Measurements from ENCODE around the gene SPART. TPM values are rescaled to one million over a fixed set of nuclear protein-coding genes. Genes with fewer than 3 reads are reported as not detected.

SPART gene
- polyA plus RNA-seq, 1 donor (not counting 4 experiments of a cell fraction or from before 2014, with no cell fraction given), result 35.5 TPM

- Histone ChIP-seq H3K4me1 (ENCODE audit: control insufficient read depth, extremely low read depth, insufficient read depth, low read length) (no peaks in the 10 kb centered on the region), H3K4me3 (ENCODE audit: control insufficient read depth in 2 of 3, extremely low read depth in 1 of 3, insufficient read depth in 2 of 3, low read depth in 1 of 3, low read length in 3 of 3) (no peak overlapping the region), H2AFZ (ENCODE audit: control insufficient read depth, low read length) (no peak overlapping the region), H3K79me2 (ENCODE audit: control insufficient read depth, insufficient read depth, low read length) (no peaks in the 10 kb centered on the region), H3K36me3 (ENCODE audit: control insufficient read depth in 2 of 2, extremely low read depth in 1 of 2, insufficient read depth in 2 of 2, low read length in 2 of 2) (peaks cover 3 to 6% of the 10 kb centered on the region in 2 experiments), H3K27ac (ENCODE audit: control insufficient read depth, insufficient read depth, low read length) (no peak overlapping the region), H4K20me1 (ENCODE audit: control insufficient read depth, extremely low read depth, insufficient read depth, low read length) (no peaks in the 10 kb centered on the region), H3K9me3 (ENCODE audit: control insufficient read depth, low read depth, low read length) (no peaks in the 10 kb centered on the region), H3K4me2 (ENCODE audit: control insufficient read depth, extremely low read depth, insufficient read depth, low read depth, low read length) (no peak overlapping the region), H3K9me1 (ENCODE audit: control insufficient read depth, extremely low read depth, insufficient read depth, low read length) (no peaks in the 10 kb centered on the region), H3K9ac (ENCODE audit: control insufficient read depth, extremely low read depth, insufficient read depth, low read length) (no peak overlapping the region), H3K27me3 (ENCODE audit: control insufficient read depth, extremely low read depth, insufficient read depth, low read length) (no peaks in the 10 kb centered on the region)
- no peak for TF ChIP-seq CTCF (optimal IDR thresholded peaks at IDR 0.05 in 1 of 3, IDR thresholded peaks at IDR 0.05 in 1 of 3, conservative IDR thresholded peaks at IDR 0.05 in 1 of 3; ENCODE audit: extremely low read depth in 1 of 3, insufficient read depth in 2 of 3, low read length in 3 of 3)
- no peak for TF ChIP-seq EZH2 (IDR thresholded peaks at IDR 0.05; ENCODE audit: low read length)
- dilution Hi-C loops (cut with MboI; ENCODE audit: extremely low pct_ligation_motif_present, low sequenced_read_pairs), result no loop called here
- DNase-seq (ENCODE audit: low read depth, low spot score), result no peak
- no peak for FAIRE-seq
Measured at GRCh38 chr13:36313047-36313969, 32.9 kb downstream of the SPART start.

GRCh38 chr13:36310417-36311108 is 35.6 kb downstream of the SPART start:
- FAIRE-seq, result no peak
- H4K20me1 ChIP-seq (ENCODE audit: control insufficient read depth, extremely low read depth, insufficient read depth, low read length), result no peaks in the 10 kb centered on the region
- H3K36me3 ChIP-seq (ENCODE audit: control insufficient read depth in 2 of 2, extremely low read depth in 1 of 2, insufficient read depth in 2 of 2, low read length in 2 of 2), result peaks cover 0 to 6% of the 10 kb centered on the region in 2 experiments
- no peak overlapping the region for H2AFZ ChIP-seq (ENCODE audit: control insufficient read depth, low read length)
- H3K27ac ChIP-seq (ENCODE audit: control insufficient read depth, insufficient read depth, low read length), result no peak overlapping the region
- TF ChIP-seq CTCF (optimal IDR thresholded peaks at IDR 0.05 in 1 of 3, IDR thresholded peaks at IDR 0.05 in 1 of 3, conservative IDR thresholded peaks at IDR 0.05 in 1 of 3; ENCODE audit: extremely low read depth in 1 of 3, insufficient read depth in 2 of 3, low read length in 3 of 3) (no peak), EZH2 (IDR thresholded peaks at IDR 0.05; ENCODE audit: low read length) (no peak)
- H3K79me2 ChIP-seq (ENCODE audit: control insufficient read depth, insufficient read depth, low read length), result no peaks in the 10 kb centered on the region
- no peaks in the 10 kb centered on the region for H3K9me3 ChIP-seq (ENCODE audit: control insufficient read depth, low read depth, low read length)
- no peak overlapping the region for H3K4me2 ChIP-seq (ENCODE audit: control insufficient read depth, extremely low read depth, insufficient read depth, low read depth, low read length)
- H3K4me3 ChIP-seq (ENCODE audit: control insufficient read depth in 2 of 3, extremely low read depth in 1 of 3, insufficient read depth in 2 of 3, low read depth in 1 of 3, low read length in 3 of 3), result no peak overlapping the region
- dilution Hi-C loops (cut with MboI; ENCODE audit: extremely low pct_ligation_motif_present, low sequenced_read_pairs), result no loop called here
- H3K4me1 ChIP-seq (ENCODE audit: control insufficient read depth, extremely low read depth, insufficient read depth, low read length), result no peaks in the 10 kb centered on the region
- H3K9ac ChIP-seq (ENCODE audit: control insufficient read depth, extremely low read depth, insufficient read depth, low read length), result no peak overlapping the region
- no peaks in the 10 kb centered on the region for H3K27me3 ChIP-seq (ENCODE audit: control insufficient read depth, extremely low read depth, insufficient read depth, low read length)
- DNase-seq (ENCODE audit: low read depth, low spot score), result no peak
- no peaks in the 10 kb centered on the region for H3K9me1 ChIP-seq (ENCODE audit: control insufficient read depth, extremely low read depth, insufficient read depth, low read length)
